HG03571 (cell line): Measurements from ENCODE around the gene CSAG2.

Experiments used
- ATAC-seq: cut with Tn5 transposase; IDR thresholded peaks from one replicate; pipeline ENCODE4 v1.9.1; 2021; ENCODE audit not compliant: unreplicated experiment

CSAG2 gene

DNA sequence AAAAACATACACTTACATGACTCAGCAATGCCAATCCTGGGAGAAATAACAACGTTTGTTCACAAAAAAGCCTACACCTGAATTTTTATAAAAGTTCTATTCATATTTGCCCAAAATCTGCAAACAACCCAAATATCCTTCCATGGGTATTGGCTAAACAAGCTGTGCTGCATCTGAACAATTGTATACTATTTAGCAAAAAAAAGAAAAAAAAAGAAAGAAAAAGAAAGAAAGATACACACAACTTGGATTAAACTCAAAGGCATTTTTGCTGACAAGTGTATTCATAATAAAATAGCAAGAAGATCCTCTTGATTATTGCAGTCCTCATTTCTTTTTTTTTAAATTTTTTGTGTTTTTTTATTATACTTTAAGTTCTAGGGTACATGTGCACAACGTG, 34.9 kb downstream of the CSAG2 start:
- ATAC-seq = no peak

DNA sequence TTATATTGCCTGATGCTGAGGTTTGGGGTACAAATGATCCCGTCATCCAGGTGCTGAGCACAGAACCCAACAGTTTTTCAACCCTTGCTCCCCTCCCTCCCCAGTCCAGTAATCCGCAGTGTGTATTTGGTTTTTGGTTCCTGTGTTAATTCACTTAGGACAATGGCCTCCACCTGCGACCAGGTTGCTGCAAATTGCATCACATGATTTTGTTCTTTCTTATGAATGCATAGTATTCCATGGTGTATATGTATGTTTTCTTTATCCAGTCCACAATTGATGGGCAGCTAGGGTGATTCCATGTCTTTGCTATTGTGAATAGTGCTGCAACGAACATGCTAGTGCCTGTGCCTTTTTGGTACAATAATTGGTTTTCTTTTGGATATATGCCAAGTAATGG, 46.0 kb downstream of the CSAG2 start:
- no peak for ATAC-seq

DNA sequence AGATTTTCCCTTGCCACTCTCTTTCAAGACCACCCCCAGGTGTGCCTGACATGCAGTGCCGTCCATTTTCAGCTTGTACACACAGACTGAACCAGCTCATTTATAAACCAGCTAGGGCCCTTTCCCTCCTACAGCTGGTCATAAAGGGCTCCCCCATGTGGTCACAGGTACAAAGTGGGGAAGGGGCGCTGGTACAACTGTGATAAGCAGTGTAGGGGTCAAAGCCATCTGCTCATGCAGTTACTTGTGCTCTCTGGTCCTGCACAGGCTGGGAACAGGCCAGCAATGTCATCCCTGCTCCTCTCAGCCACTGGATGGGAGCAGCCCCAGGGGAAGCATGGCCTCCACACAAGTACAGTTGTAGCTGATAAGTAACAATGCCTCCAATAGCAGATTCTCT, 50.8 kb downstream of the CSAG2 start:
- ATAC-seq = no peak
